D721Med (cell line): Measurements from ENCODE around the gene RNF130.

Experiments
- DNase-seq: peaks from one replicate; pipeline ENCODE4 v3.0.0; 2011; ENCODE audit warnings: low spot score; ENCODE audit not compliant: insufficient read length
- FAIRE-seq: peaks from 2 replicates; lab custom pipeline; 2011; peaks lifted over from hg19 to GRCh38; lab: Jason Lieb, UNC
- CTCF ChIP-seq: IDR thresholded peaks from 2 replicates; pipeline ENCODE4 v1.5.1; 2012; ENCODE audit warnings: mild to moderate bottlenecking, control low read depth; ENCODE audit not compliant: insufficient read depth; ENCODE audit errors: missing control alignments

RNF130 gene

DNA sequence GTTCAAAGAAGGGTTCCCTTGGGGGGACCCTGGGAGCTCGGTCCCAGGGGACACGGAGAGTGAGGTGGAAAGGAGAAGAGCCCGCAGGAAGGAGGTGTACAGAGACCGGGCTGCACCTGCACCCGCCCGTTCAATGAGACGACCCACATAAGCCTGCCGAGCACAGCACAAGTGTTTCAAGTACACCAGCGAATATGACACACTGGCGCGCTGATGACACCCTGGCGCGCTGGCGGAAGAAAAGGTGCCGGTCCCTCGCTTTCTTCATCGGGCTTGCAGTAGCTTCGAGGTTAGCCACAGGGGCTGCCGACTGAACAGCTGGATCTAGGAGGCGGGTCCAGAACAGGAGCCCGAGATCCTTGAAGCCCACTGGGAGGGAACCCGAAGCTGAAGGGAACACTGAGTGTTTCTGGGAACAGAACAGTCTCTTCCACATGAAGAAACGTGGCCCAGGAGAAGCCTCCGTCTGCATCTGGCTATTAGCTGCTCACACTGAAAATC lies 165.2 kb downstream of the RNF130 start:
- FAIRE-seq, result no peak
- DNase-seq, result no peak
- TF ChIP-seq CTCF, result no peak

- no peak for TF ChIP-seq CTCF
- DNase-seq (no peak), FAIRE-seq (no peak)
Observed at GRCh38 chr5:179905161-179905560, 166.4 kb downstream of the RNF130 start.
